ENCODE results near the gene CACNA2D2. TPM values are rescaled to one million over a fixed set of nuclear protein-coding genes. Genes with fewer than 3 reads are reported as not detected.

The CACNA2D2 gene
- total RNA-seq, 1 experiment from 2014 or later = 27.7 TPM

GRCh38 chr3:50537421-50538129, 34.1 kb upstream of the CACNA2D2 start:
- no peaks in the 10 kb centered on the region; a peak in 1 of 5 replicates for H3K9me3 Mint-ChIP-seq
- H2AFZ ChIP-seq (ENCODE audit: low read length) = no peak overlapping the region
- WGBS (ENCODE audit: extremely low coverage, insufficient read length, low lambda C conversion rate) = no CpG with 5 or more reads among the region's 4 CpGs
- H3K4ac ChIP-seq (ENCODE audit: low read depth, low read length) = no peak overlapping the region
- H2AK5ac ChIP-seq (ENCODE audit: insufficient read length, low read length) = no peak overlapping the region
- no peak overlapping the region for H4K5ac ChIP-seq (ENCODE audit: insufficient read length, low read depth, low read length)
- no peak overlapping the region for H4K8ac ChIP-seq (replicated peaks; ENCODE audit: insufficient read length, low read depth, low read length)
- no peaks in the 10 kb centered on the region for H3K79me1 ChIP-seq (ENCODE audit: insufficient read depth, low read depth, low read length, poor library complexity, severe bottlenecking)
- H3K79me2 ChIP-seq (ENCODE audit: insufficient read depth, low read length) = no peaks in the 10 kb centered on the region
- H3K56ac ChIP-seq (ENCODE audit: insufficient read length, low read depth, low read length) = no peak overlapping the region
- no peak for TF ChIP-seq CTCF (conservative IDR thresholded peaks at IDR 0.05)
- H3K27ac ChIP-seq (ENCODE audit: insufficient read length, low read depth, low read length) = no peak overlapping the region
- no peak overlapping the region for H4K91ac ChIP-seq (ENCODE audit: insufficient read length, low read depth, low read length)
- no peak overlapping the region for H2BK12ac ChIP-seq (ENCODE audit: insufficient read length, low read depth, low read length)
- H3K4me3 Mint-ChIP-seq = no peak overlapping the region
- H3K9me3 ChIP-seq (ENCODE audit: control insufficient read depth, low read depth, low read length) = no peaks in the 10 kb centered on the region
- no peaks in the 10 kb centered on the region for H3K27me3 ChIP-seq (ENCODE audit: insufficient read depth, low read length)
- no peaks in the 10 kb centered on the region for H4K20me1 ChIP-seq (ENCODE audit: control insufficient read depth, insufficient read depth, insufficient read length)
- H2BK20ac ChIP-seq (ENCODE audit: low read depth, low read length, poor library complexity, severe bottlenecking) = no peak overlapping the region
- DNase-seq = no peak
- no peak overlapping the region for H3K9ac ChIP-seq (ENCODE audit: extremely low read depth, insufficient read length, low read length)
- no peak overlapping the region for H2BK5ac ChIP-seq (ENCODE audit: insufficient read length, low read length)
- no peaks in the 10 kb centered on the region for H3K4me1 ChIP-seq (ENCODE audit: insufficient read depth, low read length)
- H3K18ac ChIP-seq (ENCODE audit: insufficient read length, low read depth, low read length) = no peak overlapping the region
- no peak overlapping the region for H3K27ac Mint-ChIP-seq
- H3K14ac ChIP-seq (ENCODE audit: insufficient read depth, low read length) = no peak overlapping the region
- H3K23ac ChIP-seq (ENCODE audit: insufficient read length, low read depth, low read length) = no peak overlapping the region
- no peaks in the 10 kb centered on the region for H3K23me2 ChIP-seq (ENCODE audit: insufficient read length, low read depth, low read length, poor library complexity, severe bottlenecking)
- H2BK15ac ChIP-seq (ENCODE audit: low read depth, low read length) = no peak overlapping the region
- no peak overlapping the region for H3T11ph ChIP-seq (ENCODE audit: low read length)
- no peaks in the 10 kb centered on the region; a peak in 1 of 7 replicates for H3K36me3 Mint-ChIP-seq (ENCODE audit: insufficient read depth in 1 of 3, low read depth in 3 of 3)
- H3K27me3 Mint-ChIP-seq (ENCODE audit: low read depth) = peaks cover 11% of the 10 kb centered on the region
- H3K4me1 Mint-ChIP-seq = peaks cover 64 to 67% of the 10 kb centered on the region in 2 experiments
- H3K4me2 ChIP-seq (ENCODE audit: insufficient read depth, insufficient read length, low read length) = no peak overlapping the region
- no peak overlapping the region for H2BK120ac ChIP-seq (ENCODE audit: low read depth, low read length, poor library complexity, severe bottlenecking)
